Panc1 (cell line): ENCODE data around the gene CFAP157.

Source experiments
- CTCF ChIP-seq: fragments of 450-650 bp; IDR thresholded peaks from 2 replicates; pipeline ENCODE4 v1.5.1; 2017; ENCODE audit warnings: mild to moderate bottlenecking
- POLR2AphosphoS5 ChIP-seq: IDR thresholded peaks from 2 replicates; pipeline ENCODE4 v1.6.1; 2012; ENCODE audit warnings: mild to moderate bottlenecking, low read depth, low read length, moderate library complexity
- SIN3A ChIP-seq: IDR thresholded peaks from 2 replicates; pipeline ENCODE4 v1.6.1; 2012; ENCODE audit warnings: low read depth, mild to moderate bottlenecking, low read length, moderate library complexity, borderline replicate concordance; ENCODE audit not compliant: insufficient read depth
- TF ChIP-seq, protein P1 (sequence below), 2 experiments: IDR thresholded peaks; 2 replicates each; pipeline ENCODE4 v1.6.1; 2011 to 2012; ENCODE audit warnings: low read depth in 2 of 2, control low read depth in 1 of 2, low read length in 1 of 2, mild to moderate bottlenecking in 1 of 2, moderate library complexity in 1 of 2; ENCODE audit not compliant: insufficient read depth in 1 of 2

GRCh38 chr9:127742435-127743088 lies 35.8 kb downstream of the CFAP157 start:
- TF ChIP-seq CTCF (no peak), SIN3A (no peak), POLR2AphosphoS5 (no peak)
- TF ChIP-seq, protein P1, sequence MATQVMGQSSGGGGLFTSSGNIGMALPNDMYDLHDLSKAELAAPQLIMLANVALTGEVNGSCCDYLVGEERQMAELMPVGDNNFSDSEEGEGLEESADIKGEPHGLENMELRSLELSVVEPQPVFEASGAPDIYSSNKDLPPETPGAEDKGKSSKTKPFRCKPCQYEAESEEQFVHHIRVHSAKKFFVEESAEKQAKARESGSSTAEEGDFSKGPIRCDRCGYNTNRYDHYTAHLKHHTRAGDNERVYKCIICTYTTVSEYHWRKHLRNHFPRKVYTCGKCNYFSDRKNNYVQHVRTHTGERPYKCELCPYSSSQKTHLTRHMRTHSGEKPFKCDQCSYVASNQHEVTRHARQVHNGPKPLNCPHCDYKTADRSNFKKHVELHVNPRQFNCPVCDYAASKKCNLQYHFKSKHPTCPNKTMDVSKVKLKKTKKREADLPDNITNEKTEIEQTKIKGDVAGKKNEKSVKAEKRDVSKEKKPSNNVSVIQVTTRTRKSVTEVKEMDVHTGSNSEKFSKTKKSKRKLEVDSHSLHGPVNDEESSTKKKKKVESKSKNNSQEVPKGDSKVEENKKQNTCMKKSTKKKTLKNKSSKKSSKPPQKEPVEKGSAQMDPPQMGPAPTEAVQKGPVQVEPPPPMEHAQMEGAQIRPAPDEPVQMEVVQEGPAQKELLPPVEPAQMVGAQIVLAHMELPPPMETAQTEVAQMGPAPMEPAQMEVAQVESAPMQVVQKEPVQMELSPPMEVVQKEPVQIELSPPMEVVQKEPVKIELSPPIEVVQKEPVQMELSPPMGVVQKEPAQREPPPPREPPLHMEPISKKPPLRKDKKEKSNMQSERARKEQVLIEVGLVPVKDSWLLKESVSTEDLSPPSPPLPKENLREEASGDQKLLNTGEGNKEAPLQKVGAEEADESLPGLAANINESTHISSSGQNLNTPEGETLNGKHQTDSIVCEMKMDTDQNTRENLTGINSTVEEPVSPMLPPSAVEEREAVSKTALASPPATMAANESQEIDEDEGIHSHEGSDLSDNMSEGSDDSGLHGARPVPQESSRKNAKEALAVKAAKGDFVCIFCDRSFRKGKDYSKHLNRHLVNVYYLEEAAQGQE (IDR thresholded peaks at IDR 0.05; ENCODE audit: insufficient read depth in 1 of 2, low read depth in 2 of 2, low read length in 1 of 2): no peak
